GM18951 (cell line): ENCODE results near the gene AOC1.

ENCODE experiments used
- POLR2A ChIP-seq: IDR thresholded peaks from 4 replicates; pipeline ENCODE4 v1.6.1; 2011; ENCODE audit warnings: mild to moderate bottlenecking; ENCODE audit not compliant: insufficient read length, insufficient read depth; ENCODE audit errors: extremely low read depth
- in situ Hi-C: fragments of 300-500 bp; cut with MboI; formaldehyde crosslinking; loops from one replicate; pipeline ENCODE4 v1.12.0; 2022; ENCODE audit warnings: low sequenced_read_pairs, mixed read lengths, inconsistent platforms; ENCODE audit not compliant: unreplicated experiment

Gene AOC1

DNA sequence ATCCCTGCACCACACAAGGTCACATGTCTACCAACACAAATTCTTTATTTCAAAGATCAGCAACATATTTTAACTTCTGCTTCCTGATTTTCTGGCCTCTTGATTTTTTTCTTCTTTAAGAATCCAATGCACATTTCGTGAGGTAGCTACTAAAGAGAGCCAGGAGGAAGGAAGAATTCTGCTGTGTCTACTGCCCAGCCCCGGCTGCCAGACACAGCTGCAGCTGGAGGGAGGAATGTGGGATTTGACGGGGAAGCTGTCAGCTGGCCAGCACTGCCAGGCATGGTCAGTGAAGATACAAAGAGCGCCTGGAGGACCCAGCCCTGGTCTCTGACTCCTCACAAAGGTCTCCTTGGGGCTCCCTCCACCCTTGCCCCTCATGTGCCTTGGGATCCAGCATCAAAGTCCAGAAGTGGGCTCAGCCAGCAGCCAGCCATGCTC is 6.9 kb upstream of the AOC1 start:
- TF ChIP-seq POLR2A, result no peak
- in situ Hi-C loops, result no loop called here

DNA sequence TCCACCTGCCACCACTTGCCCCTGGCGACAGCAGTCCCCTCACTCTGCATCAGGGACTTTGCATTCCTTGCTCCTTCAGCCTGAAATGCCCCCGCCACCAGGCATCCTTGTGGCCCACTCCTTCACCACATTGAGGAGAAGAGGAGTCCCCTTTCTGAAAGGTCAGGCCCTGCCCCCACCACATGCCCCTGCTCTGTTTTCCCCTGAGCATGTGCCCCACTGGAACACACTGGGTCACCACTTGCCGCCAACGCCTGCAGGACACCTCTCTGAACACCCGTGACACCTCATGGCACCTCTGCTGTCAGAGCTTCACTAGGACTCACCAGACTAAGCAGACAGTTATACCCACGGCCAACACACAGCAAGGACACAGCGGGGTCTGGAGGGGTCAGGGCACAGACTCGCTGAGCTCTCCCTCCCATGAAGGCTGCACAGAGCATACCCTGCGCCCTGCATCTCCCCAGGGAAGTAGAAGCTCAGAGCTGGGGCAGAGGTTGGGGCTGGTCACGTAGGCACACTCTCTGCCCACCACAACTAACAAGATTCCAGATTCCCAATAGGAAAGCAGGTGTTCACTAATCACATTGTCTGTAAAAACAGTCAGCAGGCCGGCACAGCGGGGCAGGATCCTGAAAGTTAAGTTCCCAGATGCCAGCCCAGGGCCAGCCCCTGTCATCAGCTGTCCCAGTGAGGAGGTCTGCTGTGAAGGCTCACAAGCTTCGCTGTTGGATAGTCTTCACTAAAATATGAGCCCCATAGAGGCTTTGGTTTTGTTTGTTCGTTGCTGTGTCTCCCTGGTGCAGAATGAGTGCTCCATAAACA is 5.8 kb upstream of the AOC1 start:
- TF ChIP-seq POLR2A, result no peak
- in situ Hi-C loops, result no loop called here

DNA sequence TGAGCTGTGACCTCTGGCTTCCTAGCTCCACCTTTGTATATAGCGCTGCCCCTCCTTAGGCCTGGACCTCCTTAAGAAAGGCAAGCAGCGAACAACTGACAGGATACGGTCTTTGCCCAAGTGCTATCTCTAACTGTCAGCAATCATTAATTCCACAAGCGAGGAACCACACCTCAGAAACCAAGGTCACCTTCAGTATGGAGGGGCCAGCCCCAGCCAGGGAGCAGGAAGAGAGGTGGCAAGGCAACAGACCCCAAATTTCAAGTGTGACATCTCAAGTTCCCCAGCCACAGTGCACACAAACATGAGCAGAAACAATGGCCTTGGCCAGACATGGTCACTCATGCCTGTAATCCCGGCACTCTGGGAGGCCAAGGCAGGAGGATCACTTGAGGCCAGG is 4.8 kb upstream of the AOC1 start:
- no peak for TF ChIP-seq POLR2A
- in situ Hi-C loops, result no loop called here

DNA sequence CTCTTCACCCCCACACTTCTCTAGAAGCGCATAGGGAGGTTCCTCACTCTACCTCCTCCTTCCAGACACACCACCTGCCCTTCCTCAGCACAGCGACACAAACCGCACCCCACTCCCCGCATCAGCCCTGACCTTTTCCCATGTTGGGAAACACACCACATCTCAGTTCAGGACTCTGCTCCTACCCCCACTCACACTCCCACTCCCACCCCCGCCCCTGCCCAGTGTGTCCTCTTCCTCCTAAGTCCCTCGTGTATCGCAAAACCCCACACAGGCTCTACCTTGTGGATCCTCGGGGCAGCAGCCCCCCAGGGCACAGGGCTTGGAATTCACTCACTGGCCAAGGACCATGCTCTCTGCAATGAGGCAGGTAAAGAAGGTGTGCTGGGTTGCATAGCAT is 4.2 kb upstream of the AOC1 start:
- in situ Hi-C loops, result no loop called here
- TF ChIP-seq POLR2A, result no peak

DNA sequence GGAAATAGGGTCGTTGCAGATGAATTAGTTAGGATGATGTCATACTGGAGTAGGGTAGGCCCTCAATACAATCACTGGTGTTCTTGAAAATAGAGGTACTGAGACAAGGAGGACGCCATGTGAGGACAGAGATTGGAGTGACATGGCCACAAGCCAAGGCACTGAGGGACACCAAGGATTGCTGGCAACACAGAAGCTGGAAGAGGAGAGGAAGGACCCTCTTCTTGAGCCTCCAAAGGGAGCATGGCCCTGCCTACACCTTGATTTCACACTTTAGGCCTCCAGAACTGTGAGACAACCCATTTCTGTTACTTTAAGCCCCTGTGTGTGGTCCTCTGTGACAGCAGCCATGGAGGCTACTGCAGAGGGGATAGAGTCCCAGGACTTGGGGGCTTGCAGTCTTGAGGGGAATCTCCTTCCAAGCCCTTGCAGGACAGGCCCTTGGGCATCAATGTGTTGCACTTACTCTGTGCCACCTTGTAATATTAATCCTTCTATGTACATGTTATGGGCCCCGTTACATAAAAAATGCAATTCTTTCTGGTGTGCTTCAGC is 3.7 kb upstream of the AOC1 start:
- in situ Hi-C loops, result no loop called here
- TF ChIP-seq POLR2A, result no peak

DNA sequence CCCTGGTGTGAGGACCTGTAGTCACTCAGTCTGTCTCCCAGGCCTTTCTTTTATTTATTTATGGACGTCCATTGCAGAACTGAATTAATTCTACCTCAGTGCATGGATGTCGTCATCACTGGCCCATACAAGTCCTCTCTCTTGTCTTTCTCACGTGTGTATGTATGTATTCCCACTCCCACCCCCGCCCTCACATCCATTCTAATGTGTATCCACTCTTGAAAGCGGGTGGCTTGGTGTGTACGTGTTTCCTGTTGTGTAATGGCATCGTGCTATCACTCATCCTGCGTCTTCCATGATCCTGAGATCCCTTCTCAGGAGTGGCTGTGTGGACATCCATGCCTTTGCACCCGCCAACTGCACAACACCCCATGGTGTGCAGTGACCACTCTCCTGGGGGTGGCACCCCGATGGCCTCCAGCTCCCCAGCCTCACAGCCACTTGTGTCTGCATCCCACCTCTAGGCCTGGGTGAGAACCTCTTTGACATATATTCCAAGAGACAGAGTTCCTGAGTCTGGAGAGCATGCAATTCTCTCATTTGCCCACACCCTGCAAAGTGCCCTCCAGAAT is 3.0 kb upstream of the AOC1 start:
- no peak for TF ChIP-seq POLR2A
- in situ Hi-C loops, result no loop called here

DNA sequence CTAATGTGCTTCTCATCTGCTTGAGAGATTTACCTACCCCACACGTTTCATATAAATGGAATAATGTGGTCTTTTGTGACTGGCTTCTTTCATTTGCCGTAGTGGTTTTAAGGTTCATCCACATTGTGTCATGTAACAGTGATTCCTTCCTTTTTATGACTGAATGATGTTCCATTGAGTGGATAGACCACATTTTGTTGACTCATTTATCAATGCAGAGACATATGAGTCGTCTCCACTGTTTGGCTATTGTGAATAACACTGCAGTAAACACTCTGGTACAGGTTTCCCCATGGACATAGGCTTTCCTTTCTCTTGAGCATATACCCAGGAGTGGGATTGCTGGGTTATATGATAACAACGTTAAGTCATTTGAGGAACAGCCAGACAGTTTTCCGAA is 2.0 kb upstream of the AOC1 start:
- no peak for TF ChIP-seq POLR2A
- in situ Hi-C loops, result no loop called here

DNA sequence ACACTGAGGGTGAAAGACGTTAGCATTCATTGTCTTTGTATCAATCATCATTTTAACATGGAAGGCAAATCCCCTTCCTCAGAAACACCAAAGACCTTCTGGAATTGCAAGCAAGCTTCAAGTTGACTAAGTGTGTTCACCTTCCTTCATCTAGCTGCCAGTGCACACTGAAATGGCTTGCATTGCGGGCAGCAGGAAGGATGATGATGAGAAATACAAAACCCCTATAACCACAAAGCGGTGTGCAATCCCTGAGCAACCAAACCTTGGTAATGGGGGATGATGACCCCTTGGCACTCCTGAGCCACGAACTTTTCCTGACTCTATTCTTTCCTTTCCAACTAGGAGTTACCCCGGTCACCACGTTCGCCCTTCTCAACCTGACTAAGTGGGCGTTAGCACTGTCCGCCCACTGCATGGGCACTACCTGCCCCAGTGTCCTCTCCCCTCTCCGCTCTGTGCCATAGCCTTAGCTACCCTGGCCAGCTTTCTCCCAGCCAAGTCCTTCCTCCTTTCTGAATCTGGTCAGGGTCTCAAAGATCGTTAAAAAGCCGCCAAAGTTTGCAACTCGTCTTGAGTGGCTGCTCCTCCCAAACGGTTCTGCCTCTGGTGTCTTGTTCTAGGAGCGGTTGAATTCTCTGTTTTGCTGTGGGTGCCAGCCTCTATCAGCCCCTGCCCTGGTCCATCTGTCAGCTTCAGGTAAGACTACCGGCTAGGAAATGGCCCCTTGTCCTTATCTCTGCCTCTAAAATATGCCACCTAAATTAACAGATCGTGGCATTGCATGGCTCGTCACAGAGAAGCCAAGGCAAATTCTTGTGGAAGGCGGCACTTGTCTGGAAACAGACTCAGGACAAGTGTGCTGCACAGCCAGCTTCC is 586 bp upstream of the AOC1 start:
- in situ Hi-C loops, result no loop called here
- TF ChIP-seq POLR2A, result no peak

DNA sequence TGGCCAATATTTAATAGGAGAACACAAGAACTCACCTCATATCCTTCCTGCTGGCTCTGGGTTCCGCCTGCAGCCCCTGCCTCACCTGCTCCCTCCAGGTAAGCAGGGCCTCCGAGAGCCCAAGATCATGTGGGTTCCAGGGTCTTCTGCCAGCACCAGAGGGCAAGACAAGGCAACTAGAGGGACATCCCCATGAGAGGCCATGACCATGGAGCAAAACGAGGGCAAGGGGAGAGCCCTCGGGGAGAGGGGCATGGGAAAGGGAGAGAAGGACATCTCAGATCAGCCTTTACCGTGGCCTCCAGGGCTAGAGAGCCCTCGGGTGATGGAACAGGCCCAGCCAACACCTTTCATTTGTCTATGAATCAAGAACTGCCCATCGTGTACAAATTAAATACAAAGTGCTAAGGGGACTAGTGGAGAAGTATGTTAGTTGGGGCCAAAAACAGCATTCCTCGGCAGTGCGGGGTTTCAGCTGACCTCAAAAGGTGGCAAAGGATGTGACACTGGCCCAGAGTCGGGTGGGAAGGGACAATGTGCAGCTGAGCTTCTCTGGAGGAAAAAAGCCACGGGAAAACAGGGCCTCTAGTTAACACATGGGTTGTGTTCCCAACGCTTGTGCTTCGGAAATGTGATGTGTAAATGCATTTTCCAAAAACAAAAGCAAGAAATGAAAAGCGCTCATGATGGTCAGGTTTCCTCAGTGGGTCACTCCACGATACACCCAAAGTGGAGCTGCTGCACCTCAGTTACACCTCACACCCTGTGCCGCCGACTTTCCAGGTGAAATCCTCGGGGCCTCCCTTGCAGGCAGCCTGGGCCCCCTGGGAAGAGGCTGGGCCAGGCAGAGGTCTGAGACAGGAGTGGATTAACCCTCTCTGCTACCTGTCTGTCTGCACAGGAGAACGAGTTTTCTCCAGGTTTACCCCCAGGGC is 2.0 kb downstream of the AOC1 start:
- no peak for TF ChIP-seq POLR2A
- in situ Hi-C loops, result no loop called here

DNA sequence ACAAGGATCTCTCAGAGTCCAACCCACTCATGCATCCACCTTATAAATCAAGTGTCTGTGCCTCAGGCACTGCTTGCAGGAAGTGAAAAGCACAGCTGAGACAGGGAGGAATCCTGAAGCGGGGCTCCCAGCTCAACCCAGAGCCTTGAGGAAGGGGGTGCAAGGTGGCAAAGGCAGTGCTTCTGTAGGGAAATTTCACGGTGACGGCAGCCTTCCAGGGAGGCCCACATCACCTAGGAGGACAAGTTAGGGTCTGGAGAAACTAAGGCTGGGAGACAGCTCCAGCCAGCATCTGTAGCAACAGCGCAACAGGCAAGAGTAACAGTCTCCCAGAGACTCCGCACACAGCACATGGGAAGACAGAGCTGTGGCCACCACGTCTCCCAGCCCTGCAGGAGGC is 2.7 kb downstream of the AOC1 start:
- no peak for TF ChIP-seq POLR2A
- in situ Hi-C loops, result no loop called here

DNA sequence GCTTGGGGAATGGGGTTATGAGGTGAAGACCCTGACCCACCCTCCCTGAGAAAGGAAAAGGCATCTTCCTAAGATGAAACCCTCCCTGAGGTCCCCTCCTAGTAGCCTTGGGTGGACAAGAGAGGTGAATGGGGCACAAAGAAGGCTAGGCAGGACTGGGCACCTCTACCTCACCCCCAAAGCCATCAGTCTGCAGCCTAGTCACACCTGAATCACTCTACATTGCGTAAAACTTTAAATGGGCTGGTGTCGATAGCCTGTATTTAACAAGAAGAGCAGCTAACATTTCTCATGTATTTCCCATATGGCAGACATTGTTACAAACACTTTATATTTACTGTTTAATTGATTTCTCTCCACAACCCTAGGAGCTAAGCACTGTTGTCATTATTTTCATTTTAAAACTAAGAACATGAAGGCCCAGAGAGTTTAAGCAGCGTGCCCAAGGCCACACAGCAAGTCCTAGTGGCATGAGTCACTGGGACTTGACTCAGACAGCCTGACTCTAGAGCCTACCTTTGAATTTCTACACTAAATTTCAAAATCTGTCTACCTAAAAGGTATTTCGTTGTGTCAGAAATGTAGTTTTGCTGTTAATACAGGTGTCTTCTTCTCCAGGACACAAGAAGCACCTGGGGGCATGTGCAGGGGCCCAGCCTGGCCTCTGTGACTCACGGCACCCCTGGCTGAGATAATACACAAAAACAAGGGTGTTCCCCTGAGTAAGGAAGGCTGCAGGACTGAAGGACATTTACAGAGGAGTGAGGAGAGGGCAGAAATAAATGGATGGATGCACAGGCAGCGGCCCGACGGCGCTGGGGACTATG is 3.4 kb downstream of the AOC1 start:
- in situ Hi-C loops, result no loop called here
- TF ChIP-seq POLR2A, result no peak
